Measurements from ENCODE around the gene WDR90. TPM values are rescaled to one million over a fixed set of nuclear protein-coding genes. Genes with fewer than 3 reads are reported as not detected.

The WDR90 gene
- total RNA-seq, 1 donor from 2014 or later = 34.9 TPM

DNA sequence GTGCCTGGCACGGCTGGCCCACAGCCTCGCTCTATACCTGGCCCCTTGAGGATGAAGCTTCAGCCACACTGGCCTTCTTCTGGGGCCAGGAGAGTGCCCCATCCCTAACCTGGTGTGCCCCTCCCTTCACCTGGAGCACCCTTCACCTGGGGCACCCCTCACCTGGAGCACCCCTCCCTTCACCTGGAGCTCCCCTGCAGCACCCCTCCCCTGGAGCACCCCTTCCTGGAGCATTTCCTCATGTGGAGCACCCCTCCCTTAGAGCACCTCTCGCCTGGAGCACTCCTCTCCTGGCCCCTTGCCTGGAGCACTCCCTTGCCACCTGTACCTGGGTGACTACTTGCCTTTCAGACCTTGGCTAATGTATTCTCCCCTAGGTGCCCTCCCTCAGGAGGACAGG is 58.9 kb downstream of the WDR90 start:
- no peak for DNase-seq (ENCODE audit: extremely low spot score in 2 of 2)
- peaks cover 11% of the 10 kb centered on the region for H3K4me1 ChIP-seq
- H3K36me3 ChIP-seq = no peaks in the 10 kb centered on the region
- H3K27me3 ChIP-seq = peaks cover 23% of the 10 kb centered on the region
- H3K27ac ChIP-seq = no peak overlapping the region
- no peaks in the 10 kb centered on the region for H3K9me3 ChIP-seq
- TF ChIP-seq CTCF (IDR thresholded peaks at IDR 0.05) (no peak), POLR2AphosphoS5 (IDR thresholded peaks at IDR 0.05; ENCODE audit: insufficient read depth in 1 of 2, low read depth in 1 of 2) (no peak), POLR2A (IDR thresholded peaks at IDR 0.05) (no peak)
- intact Hi-C loops (cut with DNase I) = no loop called here
- no peak overlapping the region for H3K4me3 ChIP-seq

- no peak overlapping the region for H3K27ac ChIP-seq
- TF ChIP-seq CTCF (IDR thresholded peaks at IDR 0.05) = no peak
- TF ChIP-seq POLR2AphosphoS5 (IDR thresholded peaks at IDR 0.05; ENCODE audit: insufficient read depth in 1 of 2, low read depth in 1 of 2) = no peak
- no peak for TF ChIP-seq POLR2A (IDR thresholded peaks at IDR 0.05)
- H3K36me3 ChIP-seq = no peaks in the 10 kb centered on the region
- H3K27me3 ChIP-seq = peaks cover 20% of the 10 kb centered on the region
- intact Hi-C loops (cut with DNase I) = no loop called here
- no peak overlapping the region for H3K4me3 ChIP-seq
- H3K9me3 ChIP-seq = no peaks in the 10 kb centered on the region
- peaks cover 11% of the 10 kb centered on the region for H3K4me1 ChIP-seq
- DNase-seq (ENCODE audit: extremely low spot score in 2 of 2) = no peak
Observed at GRCh38 chr16:708959-709358, 59.8 kb downstream of the WDR90 start.

GRCh38 chr16:709566-710499 is 60.7 kb downstream of the WDR90 start:
- peaks cover 13% of the 10 kb centered on the region for H3K27me3 ChIP-seq
- no peak overlapping the region for H3K27ac ChIP-seq
- intact Hi-C loops (cut with DNase I) = loop anchor here (10.0 kb wide), 1 partner anchor 345 kb away; no protein-coding TSS in a partner anchor
- no peak overlapping the region for H3K4me3 ChIP-seq
- no peaks in the 10 kb centered on the region for H3K9me3 ChIP-seq
- H3K4me1 ChIP-seq = peaks cover 18% of the 10 kb centered on the region
- no peak for DNase-seq (ENCODE audit: extremely low spot score in 2 of 2)
- TF ChIP-seq POLR2AphosphoS5 (IDR thresholded peaks at IDR 0.05; ENCODE audit: insufficient read depth in 1 of 2, low read depth in 1 of 2) = no peak
- TF ChIP-seq POLR2A (IDR thresholded peaks at IDR 0.05) = no peak
- no peak for TF ChIP-seq CTCF (IDR thresholded peaks at IDR 0.05)
- H3K36me3 ChIP-seq = no peaks in the 10 kb centered on the region

DNA sequence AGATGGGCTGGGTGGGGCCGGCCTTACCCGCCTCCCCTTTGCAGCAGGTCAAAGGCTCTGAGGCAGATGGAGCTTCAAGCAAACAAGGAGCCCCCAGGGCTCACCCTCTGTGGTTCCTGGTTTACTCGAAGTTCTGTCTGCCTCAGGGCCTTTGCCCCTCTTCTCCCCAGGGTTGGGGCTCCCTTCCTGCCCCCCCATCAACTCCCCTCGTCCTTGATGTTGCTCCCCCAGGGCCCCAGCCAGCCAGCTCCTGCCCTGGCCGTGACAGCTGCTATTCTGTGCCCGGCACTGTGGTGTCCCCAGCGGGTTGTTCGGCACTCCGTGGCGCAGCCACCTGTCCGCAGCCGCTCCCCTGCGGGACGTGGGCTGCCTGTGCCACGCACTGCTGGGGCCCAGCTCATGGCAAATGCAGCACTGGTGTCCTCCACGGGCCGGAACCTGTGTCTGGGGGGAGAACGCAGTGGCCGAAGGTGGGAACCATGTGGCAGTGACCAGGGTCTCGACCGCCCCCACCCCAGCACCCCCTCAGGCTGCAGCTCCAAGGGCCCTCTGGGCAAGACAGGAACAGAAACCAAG is 61.4 kb downstream of the WDR90 start:
- Histone ChIP-seq H3K4me3 (no peak overlapping the region), H3K27me3 (peaks cover 9% of the 10 kb centered on the region), H3K36me3 (no peaks in the 10 kb centered on the region), H3K9me3 (no peaks in the 10 kb centered on the region), H3K4me1 (peaks cover 18% of the 10 kb centered on the region), H3K27ac (no peak overlapping the region)
- TF ChIP-seq POLR2AphosphoS5 (IDR thresholded peaks at IDR 0.05; ENCODE audit: insufficient read depth in 1 of 2, low read depth in 1 of 2) (no peak), CTCF (IDR thresholded peaks at IDR 0.05) (no peak), POLR2A (IDR thresholded peaks at IDR 0.05) (no peak)
- intact Hi-C loops (cut with DNase I) = loop anchor here (10.0 kb wide), 1 partner anchor 344 kb away; no protein-coding TSS in a partner anchor
- no peak for DNase-seq (ENCODE audit: extremely low spot score in 2 of 2)
